ENCODE measurements around the gene DOCK10.

Gene DOCK10

DNA sequence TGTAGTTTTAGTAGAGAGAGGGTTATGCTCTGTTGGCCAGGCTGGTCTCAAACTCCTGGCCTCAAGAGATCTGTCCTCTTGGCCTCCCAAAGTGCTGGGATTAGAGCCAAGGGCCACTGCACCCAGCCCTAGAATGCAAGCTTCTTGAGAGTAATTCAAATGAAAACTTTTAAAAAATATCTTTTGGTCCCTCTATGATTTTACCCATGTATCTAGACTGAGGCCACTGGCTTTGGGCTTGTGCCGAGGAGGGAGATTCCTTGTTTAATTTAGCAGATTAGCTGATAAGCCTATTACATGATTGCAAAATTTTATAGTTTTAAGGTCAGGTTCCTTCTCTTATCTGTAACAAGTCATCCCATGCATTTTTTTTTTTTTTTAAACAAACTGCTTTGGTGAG lies 266.6 kb downstream of the DOCK10 start:
- DNase-seq (ENCODE audit: low spot score): no peak

DNA sequence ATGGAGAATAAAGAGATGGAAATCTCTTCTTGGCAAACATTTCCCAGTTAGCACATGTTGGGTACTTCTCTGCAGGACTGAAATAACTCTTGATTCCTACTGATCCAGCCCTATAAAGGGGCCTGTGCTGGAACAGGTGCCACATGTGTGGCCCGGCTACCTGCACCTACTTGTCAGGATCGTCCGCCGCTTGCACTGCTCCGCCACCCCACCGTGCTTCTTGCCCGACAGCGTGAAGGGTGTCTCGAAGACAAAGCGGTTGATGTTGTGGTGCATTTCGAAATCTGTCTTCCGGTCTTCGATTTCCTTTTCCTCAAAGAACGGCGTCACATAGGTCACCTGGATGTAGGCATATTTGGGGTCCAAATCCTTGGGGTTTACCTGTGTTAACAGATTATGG lies 267.5 kb downstream of the DOCK10 start:
- no peak for DNase-seq (ENCODE audit: low spot score)

DNA sequence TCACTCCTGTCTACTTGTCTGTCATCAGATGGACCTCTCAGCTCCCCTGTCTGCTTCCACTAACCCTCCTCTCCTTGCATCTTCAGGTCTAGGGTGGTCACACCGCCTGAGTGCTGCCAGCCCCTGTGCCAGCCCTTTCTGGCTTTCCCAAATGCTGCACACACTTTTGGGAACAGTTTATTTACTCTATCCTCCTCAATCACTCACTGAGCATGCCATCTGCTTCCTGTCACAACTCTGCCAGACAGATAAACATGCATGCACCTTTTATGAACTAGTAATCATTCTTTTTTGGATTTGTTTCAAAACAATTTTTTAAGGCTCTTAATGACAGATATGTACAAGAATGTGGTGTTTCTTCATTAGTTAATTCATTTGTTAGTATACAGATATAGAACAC lies 269.8 kb downstream of the DOCK10 start:
- DNase-seq (ENCODE audit: low spot score): no peak

DNA sequence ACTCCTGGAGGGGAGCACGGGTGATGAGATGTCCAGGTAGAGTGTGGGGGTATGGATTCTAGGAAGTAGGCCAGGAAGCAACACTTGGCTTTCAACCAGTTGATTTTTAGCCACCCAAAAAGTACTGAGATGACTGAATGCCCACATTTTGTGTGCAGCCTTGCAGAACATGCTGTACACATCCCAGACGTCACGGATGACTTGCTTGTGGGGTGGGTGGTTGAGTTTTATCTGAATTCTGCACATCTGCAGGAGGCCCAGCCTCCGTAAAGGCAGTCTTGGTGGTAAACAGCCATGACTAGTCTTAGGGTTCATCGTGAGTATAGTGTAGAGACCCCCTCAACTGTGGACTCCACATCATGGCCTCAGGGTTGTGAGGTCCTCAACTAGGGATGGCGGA lies 272.8 kb downstream of the DOCK10 start:
- DNase-seq (ENCODE audit: low spot score): no peak

DNA sequence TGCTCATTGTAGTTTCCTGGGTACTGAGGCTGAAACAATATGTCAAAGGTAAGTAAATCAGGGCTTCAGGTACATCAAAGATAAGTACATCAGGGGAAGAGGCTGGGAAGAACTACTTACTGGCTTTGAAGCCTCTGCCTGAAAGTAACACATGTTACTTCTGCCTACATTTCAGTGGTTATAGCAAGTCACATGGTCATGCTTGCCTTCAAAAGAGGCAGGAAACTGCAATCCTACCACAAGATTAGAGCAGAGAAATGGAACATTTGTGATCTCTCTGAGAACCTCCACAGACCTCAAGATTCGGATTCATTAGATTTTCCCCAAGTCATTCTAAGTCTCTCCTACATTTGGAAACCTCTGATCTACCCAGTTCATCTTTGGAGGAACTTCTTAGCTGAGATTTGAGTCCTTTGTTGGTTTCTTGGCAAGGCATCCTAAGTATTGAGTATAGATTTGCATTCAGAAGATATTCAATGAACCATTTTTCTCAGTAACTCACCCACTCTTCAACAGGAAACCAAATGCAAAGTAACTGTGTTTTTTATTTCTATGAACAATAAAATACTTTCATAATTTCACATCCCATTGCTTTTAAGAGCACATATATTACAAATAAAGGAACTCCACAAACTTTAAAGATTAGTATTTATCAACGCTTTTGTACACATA lies 277.6 kb downstream of the DOCK10 start:
- peak; percentile 40 for DNase-seq (ENCODE audit: low spot score)

DNA sequence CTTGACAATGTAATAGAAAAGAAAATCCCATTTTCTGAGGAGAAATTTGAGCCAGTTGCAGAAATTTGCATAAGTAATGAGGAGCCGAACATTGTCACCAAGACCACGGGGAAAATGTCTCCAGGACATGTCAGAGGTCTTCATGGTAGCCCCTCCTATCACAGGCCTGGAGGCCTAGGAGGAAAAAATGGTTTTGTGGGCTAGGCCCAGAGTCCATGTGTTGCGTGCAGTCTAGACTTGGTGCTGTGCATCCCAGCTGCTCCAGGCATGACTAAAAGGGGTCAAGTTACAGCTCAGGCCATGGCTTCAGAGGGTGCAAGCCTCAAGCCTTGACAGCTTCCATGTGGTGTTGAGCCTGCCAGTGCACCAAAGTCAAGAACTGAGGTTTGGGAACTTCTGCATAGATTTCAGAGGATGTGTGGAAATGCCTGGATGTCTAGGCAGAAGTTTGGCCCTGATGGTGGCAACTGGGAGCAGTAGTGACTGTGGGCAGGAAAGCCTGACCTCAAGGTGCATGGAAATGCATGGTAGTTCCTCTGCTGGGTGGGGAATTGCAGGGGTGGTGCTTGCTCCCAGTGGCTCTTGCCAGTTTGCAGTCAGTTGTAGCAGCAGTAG lies 284.2 kb downstream of the DOCK10 start:
- DNase-seq (ENCODE audit: low spot score): no peak

DNA sequence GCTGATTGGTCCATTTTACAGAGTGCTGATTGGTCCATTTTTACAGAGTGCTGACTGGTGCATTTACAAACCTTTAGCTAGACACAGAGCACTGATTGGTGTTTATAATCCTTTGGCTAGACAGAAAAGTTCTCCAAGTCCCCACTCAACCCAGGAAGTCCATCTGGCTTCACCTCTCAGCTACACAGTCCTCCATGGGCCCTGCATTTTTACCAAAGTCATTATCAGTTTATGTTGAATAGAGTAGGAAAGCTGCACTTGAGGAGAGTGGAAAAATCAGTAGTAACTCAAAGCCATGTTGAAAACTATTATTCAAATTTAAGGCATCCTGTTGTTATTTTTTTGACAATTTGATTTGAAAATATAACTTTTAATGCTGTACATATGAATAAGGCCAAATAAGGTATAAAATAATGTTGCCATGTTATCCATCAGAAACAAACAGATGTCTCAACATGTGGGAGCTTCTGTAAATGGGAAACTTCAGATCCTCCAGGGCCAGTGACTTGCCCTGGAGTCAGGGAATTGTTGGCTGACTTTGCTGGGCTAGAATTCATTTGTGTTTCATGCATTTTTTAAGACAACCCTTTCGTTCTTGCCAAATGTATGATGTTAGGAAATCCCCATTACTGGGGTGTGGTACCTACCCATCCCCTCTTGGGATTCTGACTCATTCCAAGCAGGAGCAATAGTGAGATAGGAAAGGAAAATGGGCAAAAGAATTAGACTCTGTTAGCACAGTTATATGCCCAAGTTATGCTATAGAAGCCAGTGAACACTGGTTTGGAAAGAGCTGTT lies 288.3 kb downstream of the DOCK10 start:
- DNase-seq (ENCODE audit: low spot score): no peak

DNA sequence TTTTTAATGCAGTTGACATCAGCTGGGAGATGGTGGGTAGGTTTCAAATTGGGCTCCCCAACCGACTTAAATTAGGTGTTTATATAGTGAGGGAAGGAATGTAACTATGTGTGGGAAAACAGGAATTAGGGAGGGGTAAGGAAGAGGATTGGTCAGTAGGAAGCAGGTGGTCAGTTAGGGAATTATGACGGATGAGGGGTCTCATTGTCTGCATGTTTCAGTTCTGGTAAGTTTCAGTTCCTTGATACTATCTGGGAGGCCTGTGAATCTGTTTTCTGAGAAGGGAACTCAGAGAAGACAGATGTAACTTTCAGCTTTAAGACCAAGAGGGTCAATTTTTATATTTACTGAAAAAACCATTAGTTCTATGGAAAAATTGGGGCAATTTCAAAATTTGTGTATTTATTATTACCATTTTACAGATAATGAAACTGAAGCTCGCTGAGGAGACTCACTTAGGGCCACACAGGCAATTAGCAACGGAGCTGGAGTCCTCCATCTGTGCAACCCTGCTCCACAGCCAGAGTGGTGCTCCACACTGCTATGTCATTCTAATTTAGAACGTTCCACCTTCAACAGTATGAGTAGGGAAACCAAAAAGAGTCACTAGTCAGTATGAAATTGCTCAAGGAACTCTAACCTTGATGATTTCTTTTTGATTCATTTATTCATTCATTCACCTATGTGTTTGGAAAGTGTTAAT lies 290.1 kb downstream of the DOCK10 start:
- DNase-seq (ENCODE audit: low spot score): no peak

DNA sequence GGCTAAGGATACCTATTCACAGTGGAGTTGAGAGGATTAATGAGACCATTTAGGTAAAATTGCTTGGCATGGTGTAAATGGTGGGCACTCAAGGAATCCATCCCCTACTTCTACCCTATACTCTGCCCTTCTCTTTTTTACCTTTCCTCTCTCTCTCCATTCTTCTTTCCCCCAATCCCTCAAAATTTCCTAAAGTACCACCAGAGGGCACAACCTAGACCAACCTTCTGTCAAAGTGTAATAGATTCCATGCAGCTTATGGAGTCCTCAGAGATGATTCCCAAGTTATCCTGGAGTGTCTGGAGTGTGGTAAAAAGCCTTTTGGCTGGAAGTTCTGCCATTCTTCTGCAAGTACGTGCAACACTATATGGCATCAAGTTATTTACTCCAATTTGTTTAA lies 293.1 kb downstream of the DOCK10 start:
- no peak for DNase-seq (ENCODE audit: low spot score)

DNA sequence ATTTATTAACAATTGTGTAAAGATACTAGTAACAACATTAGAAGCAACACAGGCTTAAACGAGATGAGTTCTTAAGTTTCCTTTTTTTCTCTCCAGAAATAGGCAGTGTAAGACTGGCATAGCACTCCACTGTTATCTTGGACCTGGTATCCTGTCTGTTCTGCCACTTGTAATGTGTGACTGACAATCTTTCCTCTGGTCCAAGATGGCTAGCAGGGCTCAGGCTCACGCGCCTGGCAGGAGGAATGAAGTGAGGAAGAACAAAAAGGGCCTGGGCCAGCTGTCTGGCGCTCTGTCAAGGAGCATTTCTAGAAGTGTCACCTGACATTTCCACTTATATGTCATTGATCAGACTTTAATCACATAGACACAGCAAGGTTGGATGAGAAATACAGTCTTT lies 294.5 kb downstream of the DOCK10 start:
- DNase-seq (ENCODE audit: low spot score): no peak

DNA sequence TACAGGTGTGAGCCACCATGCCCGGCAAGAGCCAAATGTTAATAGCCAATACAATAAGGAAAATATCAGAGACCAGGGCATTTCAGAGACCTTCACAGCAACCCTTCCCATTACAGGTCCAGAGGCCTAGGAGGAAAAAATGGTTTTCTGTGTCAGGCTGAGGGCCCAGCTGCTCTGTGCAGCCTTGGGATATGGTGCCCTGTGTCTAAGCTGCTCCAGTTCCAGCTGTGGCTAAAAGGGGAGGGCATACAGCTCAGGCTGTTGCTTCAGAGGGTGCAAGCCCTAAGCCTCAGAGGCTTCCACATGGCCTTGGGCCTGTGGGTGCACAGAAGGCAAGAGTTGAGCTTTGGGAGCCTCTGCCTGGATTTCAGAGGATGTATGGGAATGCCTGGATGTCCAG lies 306.0 kb downstream of the DOCK10 start:
- DNase-seq (ENCODE audit: low spot score): no peak

DNA sequence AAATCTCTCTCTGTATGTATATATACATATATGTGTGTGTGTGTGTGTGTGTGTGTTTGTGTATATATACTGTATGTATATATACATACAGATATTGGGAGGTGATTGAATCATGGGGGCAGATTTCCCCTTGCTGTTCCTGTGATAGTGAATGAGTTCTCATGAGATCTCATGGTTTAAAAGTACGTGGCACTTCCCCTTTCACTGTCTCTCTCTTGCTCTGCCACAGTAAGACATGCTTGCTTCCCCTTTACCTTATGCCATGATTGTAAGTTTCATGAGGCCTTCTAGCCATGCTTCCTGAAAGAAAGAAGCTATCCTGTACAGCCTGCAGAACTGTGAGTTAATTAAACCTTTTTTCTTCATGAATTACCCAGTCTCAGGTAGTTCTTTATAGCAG lies 307.3 kb downstream of the DOCK10 start:
- DNase-seq (ENCODE audit: low spot score): no peak

DNA sequence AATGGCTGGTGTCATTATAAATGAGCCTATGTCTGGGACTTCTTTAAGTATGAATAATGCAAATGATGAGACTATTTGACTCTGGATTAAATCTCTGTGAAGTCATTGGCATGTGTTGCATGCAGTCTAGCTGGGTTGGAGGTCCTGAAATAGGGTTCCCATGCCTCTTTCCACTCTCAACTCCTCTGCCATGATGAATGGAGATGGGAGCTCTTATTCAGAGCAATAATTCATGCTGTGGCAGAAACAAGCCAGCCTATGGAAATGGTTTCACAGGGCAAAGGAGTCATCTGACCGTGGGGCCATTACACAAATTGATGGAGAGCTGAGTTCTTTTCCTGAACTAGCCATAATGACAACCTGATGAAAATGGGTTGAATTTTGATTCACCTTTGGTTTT lies 310.6 kb downstream of the DOCK10 start:
- DNase-seq (ENCODE audit: low spot score): no peak

DNA sequence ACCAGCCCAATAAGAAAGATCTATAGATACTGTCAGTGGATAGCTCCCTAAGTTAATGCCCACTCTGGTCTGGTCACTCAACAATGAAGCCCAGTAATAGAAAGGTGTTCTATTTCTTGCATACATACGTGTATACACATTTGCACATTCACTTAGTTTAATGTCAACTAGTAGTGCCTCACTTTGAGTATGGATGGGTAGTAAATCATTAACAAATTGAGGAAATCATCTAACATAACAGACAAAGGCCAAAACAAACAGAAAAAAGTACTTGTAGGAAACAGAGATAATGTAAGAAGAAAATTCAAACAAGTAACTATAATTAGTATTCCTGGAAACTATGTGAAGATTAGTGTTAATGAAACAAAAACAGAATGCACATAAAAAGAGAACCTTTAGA lies 312.8 kb downstream of the DOCK10 start:
- DNase-seq (ENCODE audit: low spot score): no peak

DNA sequence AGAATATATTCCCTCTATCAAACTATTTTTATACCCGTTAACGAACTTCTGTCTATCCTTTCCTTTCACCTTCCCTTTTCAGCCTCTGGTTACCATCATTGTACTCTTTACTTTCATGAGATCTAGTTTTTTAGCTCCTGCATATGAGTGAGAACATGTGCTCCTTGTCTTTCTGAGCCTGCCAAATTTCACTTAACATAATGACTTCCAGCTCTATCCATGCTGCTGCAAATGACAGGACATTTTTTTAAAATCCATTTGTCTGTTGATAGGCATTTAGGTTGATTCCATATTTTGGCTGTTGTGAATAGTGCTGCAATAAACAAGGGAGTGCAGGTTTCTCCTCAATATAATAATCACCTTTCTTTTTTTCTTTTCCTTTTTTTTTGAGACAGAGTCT lies 317.9 kb downstream of the DOCK10 start:
- DNase-seq (ENCODE audit: low spot score): no peak

DNA sequence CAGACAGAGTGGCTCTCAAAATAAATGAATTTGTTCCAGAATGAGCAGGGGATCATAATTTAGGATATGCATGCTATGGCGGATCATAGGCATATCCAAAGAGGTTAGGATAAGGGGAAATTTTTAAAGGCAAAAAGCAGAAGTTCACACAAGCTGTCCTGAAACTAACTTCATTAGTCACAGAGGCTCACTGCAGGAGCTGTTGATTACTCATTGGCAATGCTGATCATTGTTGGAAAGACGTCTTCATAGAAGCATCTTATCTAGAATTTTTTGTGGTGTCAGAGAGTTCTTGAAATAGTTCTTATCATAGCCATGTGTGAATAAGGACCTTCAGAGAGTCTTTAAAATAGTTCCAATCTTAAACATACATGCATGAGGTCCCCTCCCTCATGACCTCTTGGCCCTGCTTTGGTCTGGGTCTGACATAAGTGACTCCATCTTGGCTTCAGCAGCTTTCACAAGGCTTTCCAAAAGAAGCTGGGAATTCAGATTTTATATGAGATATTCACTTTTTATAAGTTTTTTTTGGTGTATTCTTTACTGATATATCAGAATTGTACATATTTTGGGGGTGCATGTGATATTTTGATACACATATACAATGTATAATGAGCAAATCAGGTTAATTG lies 318.6 kb downstream of the DOCK10 start:
- DNase-seq (ENCODE audit: low spot score): no peak

DNA sequence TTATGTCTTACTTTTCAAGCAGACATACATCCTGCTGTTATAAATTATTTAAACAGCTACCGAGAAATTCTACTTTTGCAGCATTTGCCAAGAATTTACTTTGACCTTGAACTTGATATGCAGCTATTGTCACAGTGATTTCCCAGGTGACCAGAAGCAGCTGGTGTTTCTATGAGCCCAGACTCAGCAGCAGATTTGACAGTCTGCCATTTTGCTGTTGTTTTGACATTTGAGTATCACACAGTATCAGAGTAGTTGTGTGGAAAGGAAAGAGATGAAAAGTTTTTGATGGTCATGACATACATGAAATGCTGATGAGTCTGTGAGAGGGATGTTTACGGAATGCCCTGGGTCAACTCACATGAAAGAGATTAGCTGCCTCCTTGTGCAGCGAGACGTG lies 319.5 kb downstream of the DOCK10 start:
- DNase-seq (ENCODE audit: low spot score): no peak

DNA sequence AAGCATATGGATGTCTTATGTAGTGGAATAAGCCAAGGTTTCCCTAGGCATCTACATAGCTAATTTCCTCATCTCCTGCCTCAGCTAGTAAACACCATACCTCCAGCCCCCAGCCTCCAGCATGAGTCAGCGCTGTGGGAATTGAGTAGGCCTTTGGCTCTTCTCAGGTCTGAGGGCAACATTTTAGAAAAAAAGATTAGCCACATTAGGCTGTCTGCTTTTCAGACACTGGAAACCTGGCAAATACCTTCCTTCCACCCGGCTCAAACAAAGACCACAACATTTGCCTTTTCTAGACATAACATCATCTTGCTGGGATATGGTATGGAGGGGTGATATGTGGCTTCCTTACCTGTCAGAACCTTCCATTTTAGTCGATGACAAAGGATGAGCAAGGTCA lies 320.0 kb downstream of the DOCK10 start:
- no peak for DNase-seq (ENCODE audit: low spot score)

DNA sequence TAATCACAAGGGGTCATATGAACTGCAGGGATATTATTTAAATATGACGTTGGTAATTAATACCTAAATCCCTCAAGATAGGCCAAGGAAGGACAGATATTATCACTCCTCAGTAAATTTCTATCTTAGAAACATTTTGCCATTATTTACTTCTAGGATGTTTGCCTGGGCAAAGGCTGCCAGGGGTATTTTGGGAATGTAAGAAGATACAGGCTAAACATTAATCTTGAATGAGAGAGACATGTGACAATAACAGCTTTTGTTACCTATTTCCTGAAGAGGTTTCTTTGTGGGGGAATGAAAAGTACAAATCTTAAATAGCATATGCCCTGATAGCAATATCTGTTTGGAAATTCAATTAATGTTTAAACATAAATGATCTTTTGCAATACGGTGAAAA lies 325.3 kb downstream of the DOCK10 start:
- DNase-seq (ENCODE audit: low spot score): no peak

DNA sequence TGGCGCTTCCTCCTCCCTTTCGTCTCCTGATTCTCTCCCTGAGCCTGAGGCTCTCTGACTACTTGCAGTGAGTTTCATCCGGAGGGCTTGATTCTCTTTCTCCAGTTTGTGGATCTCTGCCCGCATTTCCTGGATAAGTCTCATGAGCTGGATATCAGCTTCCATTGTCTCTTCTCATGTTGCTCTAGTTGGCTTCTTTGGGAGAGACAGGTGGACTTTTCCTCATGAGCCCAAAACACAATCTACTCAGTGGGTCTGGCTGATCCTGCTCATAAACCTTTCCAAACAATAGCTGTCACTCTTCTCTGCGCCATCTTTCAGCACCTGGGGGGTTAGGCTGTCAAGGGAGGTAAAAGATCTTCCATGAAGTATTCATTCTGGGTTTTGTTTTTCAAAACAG lies 326.1 kb downstream of the DOCK10 start, which contains the start of gene CCDC195:
TSS of gene CCDC195 (minus strand) at position 165 of the 400 bp plus-strand sequence. CDS start at position 165, 0 bp downstream.
- DNase-seq (ENCODE audit: low spot score): no peak
